SK-N-SH (cell line): ENCODE data around the gene MORN3. TPM values are rescaled to one million over a fixed set of nuclear protein-coding genes. Genes with fewer than 3 reads are reported as not detected.

ENCODE experiments used
- CTCF ChIA-PET: fragments of 300-600, 350-600 bp; formaldehyde crosslinking; extraction: SDS; loops from one replicate; lab custom pipeline; 2021; lab: Yijun Ruan, JAX
- POLR2A ChIA-PET: fragments of 350-600 bp; sonication (Branson Sonifier 250); formaldehyde crosslinking; extraction: SDS; loops from one replicate; lab custom pipeline; 2020; ENCODE audit warnings: antibody characterized with exemption, inconsistent platforms; lab: Yijun Ruan, JAX
- DNase-seq: peaks from one replicate; pipeline ENCODE4 v3.0.0; 2012
- H2AFZ ChIP-seq: fragments of 200-600 bp; sonication (generic); 2 replicates; pipeline ENCODE4 v1.8.1; 2016; ENCODE audit warnings: antibody characterized with exemption, mild to moderate bottlenecking, low read depth
- H3F3A ChIP-seq: fragments of 200-600 bp; sonication (generic); replicated peaks from 2 replicates; pipeline ENCODE3; 2016; ENCODE audit warnings: antibody characterized with exemption, mild to moderate bottlenecking; ENCODE audit not compliant: insufficient read depth
- H3K27ac ChIP-seq, 2 experiments: fragments of 200-500 bp in 1 of 2; fragments of 200-600 bp in 1 of 2; sonication (Bioruptor generic) in 1 of 2; sonication (generic), shearing (Covaris generic) in 1 of 2; 2 replicates each; pipeline versions ENCODE4 v1.5.1 to v1.6.1; 2014 to 2016; ENCODE audit warnings: low read depth in 2 of 2, inconsistent platforms in 1 of 2, low read length in 1 of 2, mild to moderate bottlenecking in 1 of 2, mixed read lengths in 1 of 2
- H3K27me3 ChIP-seq: fragments of 200-600 bp; sonication (generic), shearing (Covaris generic); 2 replicates; pipeline ENCODE4 v1.6.1; 2016; ENCODE audit warnings: mixed run types; ENCODE audit not compliant: insufficient read depth
- H3K36me3 ChIP-seq, 2 experiments: fragments of 200-500 bp in 1 of 2; fragments of 200-600 bp in 1 of 2; sonication (Bioruptor generic) in 1 of 2; sonication (generic) in 1 of 2; replicated peaks in 1 of 2; 2 replicates each; pipeline versions ENCODE3 to v1.5.1; 2014 to 2016; ENCODE audit warnings: low read length in 1 of 2, mild to moderate bottlenecking in 1 of 2; ENCODE audit not compliant: insufficient read depth in 2 of 2, control insufficient read depth in 1 of 2
- H3K4me1 ChIP-seq, 2 experiments: fragments of 200-500 bp in 1 of 2; fragments of 200-600 bp in 1 of 2; sonication (Bioruptor generic) in 1 of 2; sonication (generic), shearing (Covaris generic) in 1 of 2; 2 replicates each; pipeline versions ENCODE4 v1.5.1 to v1.6.1; 2014 to 2016; ENCODE audit warnings: low read depth in 1 of 2, low read length in 1 of 2, mixed run types in 1 of 2; ENCODE audit not compliant: insufficient read depth in 2 of 2, control insufficient read depth in 1 of 2
- H3K4me2 ChIP-seq: fragments of 200-600 bp; sonication (generic), shearing (Covaris generic); 2 replicates; pipeline ENCODE4 v1.6.1; 2017; ENCODE audit warnings: mixed run types
- H3K4me3 ChIP-seq, 2 experiments: fragments of 200-500 bp in 1 of 2; fragments of 200-600 bp in 1 of 2; sonication (Bioruptor generic) in 1 of 2; sonication (generic), shearing (Covaris generic) in 1 of 2; 2 replicates each; pipeline versions ENCODE4 v1.5.1 to v1.8.1; 2014 to 2016; ENCODE audit warnings: low read depth in 2 of 2, inconsistent platforms in 1 of 2, low read length in 1 of 2, mild to moderate bottlenecking in 1 of 2, mixed read lengths in 1 of 2, moderate library complexity in 1 of 2
- H3K79me2 ChIP-seq: fragments of 200-600 bp; sonication (generic); 2 replicates; pipeline ENCODE4 v1.8.1; 2017; ENCODE audit warnings: mild to moderate bottlenecking; ENCODE audit not compliant: insufficient read depth
- H3K9ac ChIP-seq: fragments of 200-600 bp; sonication (generic); 2 replicates; pipeline ENCODE4 v1.6.1; 2017; ENCODE audit warnings: mixed run types
- H3K9me2 ChIP-seq: fragments of 200-600 bp; sonication (generic); 2 replicates; pipeline ENCODE4 v1.6.1; 2017; ENCODE audit warnings: mixed run types
- H3K9me3 ChIP-seq: fragments of 200-600 bp; sonication (generic); 2 replicates; pipeline ENCODE4 v1.6.1; 2017; ENCODE audit warnings: mixed run types, mild to moderate bottlenecking, moderate library complexity
- H4K20me1 ChIP-seq: fragments of 200-600 bp; sonication (generic); 2 replicates; pipeline ENCODE4 v1.6.1; 2017; ENCODE audit warnings: mild to moderate bottlenecking, mixed run types; ENCODE audit not compliant: insufficient read depth
- CTCF ChIP-seq: fragments of 200-600 bp; sonication (generic); IDR thresholded peaks from 2 replicates; pipeline ENCODE4 v1.6.1; 2017; ENCODE audit warnings: antibody characterized with exemption, mild to moderate bottlenecking, moderate library complexity
- EP300 ChIP-seq, 2 experiments: IDR thresholded peaks; 2 replicates each; pipeline versions ENCODE4 v1.4.0 to v1.6.1; 2012; ENCODE audit warnings: borderline replicate concordance in 1 of 2, low read depth in 1 of 2, low read length in 1 of 2
- FOSL2 ChIP-seq: IDR thresholded peaks from 2 replicates; pipeline ENCODE4 v1.4.0; 2012; ENCODE audit warnings: low read depth, mild to moderate bottlenecking, moderate library complexity, borderline replicate concordance
- FOXJ3 ChIP-seq: sonication (generic); formaldehyde crosslinking; IDR thresholded peaks from 2 replicates; pipeline ENCODE4 v1.5.1; 2020; ENCODE audit warnings: mild to moderate bottlenecking, missing genetic modification reagents
- FOXM1 ChIP-seq: IDR thresholded peaks from 2 replicates; pipeline ENCODE4 v1.4.0; 2012; ENCODE audit warnings: low read depth, mild to moderate bottlenecking
- GATA2 ChIP-seq: sonication (generic); formaldehyde crosslinking; IDR thresholded peaks from 2 replicates; pipeline ENCODE4 v1.5.0; 2020; ENCODE audit warnings: mild to moderate bottlenecking, missing genetic modification reagents
- JUND ChIP-seq: IDR thresholded peaks from 2 replicates; pipeline ENCODE4 v1.4.0; 2012
- MAX ChIP-seq: IDR thresholded peaks from 2 replicates; pipeline ENCODE4 v1.4.0; 2012; ENCODE audit warnings: low read depth
- MEF2A ChIP-seq: IDR thresholded peaks from 2 replicates; pipeline ENCODE4 v1.4.0; 2012; ENCODE audit warnings: low read depth, borderline replicate concordance
- MXI1 ChIP-seq: IDR thresholded peaks from 2 replicates; pipeline ENCODE4 v1.6.1; 2012; ENCODE audit warnings: mild to moderate bottlenecking, low read depth, low read length, improper control_type of control experiment
- NFIC ChIP-seq: IDR thresholded peaks from 2 replicates; pipeline ENCODE4 v1.4.0; 2012; ENCODE audit warnings: borderline replicate concordance
- PBX3 ChIP-seq: IDR thresholded peaks from 2 replicates; pipeline ENCODE4; 2012
- POLR2AphosphoS5 ChIP-seq: IDR thresholded peaks from 2 replicates; pipeline ENCODE4 v1.6.1; 2012; ENCODE audit warnings: low read depth, low read length
- RAD21 ChIP-seq: IDR thresholded peaks from 2 replicates; pipeline ENCODE4 v1.6.1; 2012; ENCODE audit warnings: mild to moderate bottlenecking, low read length
- RCOR1 ChIP-seq: fragments of 150-350 bp; IDR thresholded peaks from 2 replicates; pipeline ENCODE4 v1.6.1; 2017; ENCODE audit warnings: antibody characterized with exemption, low read length
- RFX5 ChIP-seq: IDR thresholded peaks from 2 replicates; pipeline ENCODE4 v1.6.1; 2012; ENCODE audit warnings: mild to moderate bottlenecking, improper control_type of control experiment, low read length
- SMC3 ChIP-seq: IDR thresholded peaks from 2 replicates; pipeline ENCODE4 v1.6.1; 2012; ENCODE audit warnings: low read depth, low read length, improper control_type of control experiment
- TAF1 ChIP-seq: IDR thresholded peaks from 2 replicates; pipeline ENCODE4 v1.6.1; 2012; ENCODE audit warnings: low read depth, mild to moderate bottlenecking, low read length, moderate library complexity, borderline replicate concordance
- TEAD4 ChIP-seq: IDR thresholded peaks from 2 replicates; pipeline ENCODE4 v1.4.0; 2012; ENCODE audit warnings: mild to moderate bottlenecking, borderline replicate concordance; ENCODE audit not compliant: insufficient read depth
- USF2 ChIP-seq: fragments of 150-350 bp; IDR thresholded peaks from 2 replicates; pipeline ENCODE4 v1.6.1; 2017; ENCODE audit warnings: antibody characterized with exemption, low read length, low read depth, borderline replicate concordance
- YY1 ChIP-seq: IDR thresholded peaks from 2 replicates; pipeline ENCODE4 v1.4.0; 2012; ENCODE audit warnings: low read depth, mild to moderate bottlenecking
- ZBTB33 ChIP-seq: IDR thresholded peaks from 2 replicates; pipeline ENCODE4 v1.4.0; 2012; ENCODE audit warnings: low read depth, borderline replicate concordance
- WGBS: methylation state at CpG from one replicate; pipeline ENCODE4 v1.1.6; 2017; ENCODE audit warnings: low lambda C conversion rate; 5-methylcytosine and 5-hydroxymethylcytosine counted together
- polyA plus RNA-seq, 3 experiments: library from polyadenylated mRNA; depleted of rRNA; stranded (reverse); fragments of >200 nt; gene quantifications; 2 replicates each; pipeline ENCODE4 v1.2.3, GENCODE V29; 2012

MORN3 gene
- polyA plus RNA-seq, 1 of the 3 experiments (the other 2 are of a cell fraction) = 2.7 TPM

- TF ChIP-seq ZBTB33 = no peak
- no peak for TF ChIP-seq GATA2
- TF ChIP-seq, all 33 proteins: peak for 0
Observed at GRCh38 chr12:121628037-121628436, 41.4 kb downstream of the MORN3 start (continued).

- Histone ChIP-seq H4K20me1 (no peaks in the 10 kb centered on the region), H3K27me3 (no peaks in the 10 kb centered on the region), H3K4me1 (peaks cover 16 to 23% of the 10 kb centered on the region in 2 experiments; a peak in 3 of 4 replicates), H2AFZ (peak overlapping the region; percentile 85), H3K9me3 (no peaks in the 10 kb centered on the region), H3K4me2 (peak overlapping the region; percentile 92), H3K36me3 (no peaks in the 10 kb centered on the region), H3K27ac (peak overlapping the region; percentile 75 to 77), H3K9me2 (no peaks in the 10 kb centered on the region), H3K4me3 (peak overlapping the region; percentile 63 to 82), H3K79me2 (peaks cover 48% of the 10 kb centered on the region), H3K9ac (peak overlapping the region; percentile 69; the same call in 1 of the 2 replicates), H3F3A (peaks cover 9% of the 10 kb centered on the region)
- DNase-seq = peak; percentile 84
- ChIA-PET POLR2A (interaction anchor here (1.0 to 1.7 kb wide), 3 partner anchors 11 to 47 kb away, joined by 4 read pairs; partner anchors contain the start of gene KDM2B), CTCF (interaction anchor here (0.7 to 5.9 kb wide), 24 partner anchors 8 to 184 kb away, joined by 3 to 86 read pairs (median 3); partner anchors contain the start of gene KDM2B)
- WGBS = 4% methylated on average over 12 of the region's 53 CpGs
- TF ChIP-seq GATA2 (no peak), YY1 (0 out of 2 replicates have a peak, but pooled peaks have one; percentile 22), FOXM1 (no peak), SMC3 (no peak), ZBTB33 (no peak), MAX (0 out of 2 replicates have a peak, but pooled peaks have one; percentile 47), NFIC (no peak), CTCF (peak; percentile 12; the same call in 1 of the 2 replicates), PBX3 (no peak), RCOR1 (no peak), POLR2AphosphoS5 (no peak), RAD21 (no peak), USF2 (no peak), FOXJ3 (CRISPR knock-in tag) (no peak), MXI1 (peak; percentile 71), MEF2A (no peak), FOSL2 (no peak), RFX5 (no peak), TAF1 (0 out of 2 replicates have a peak, but pooled peaks have one; percentile 24), TEAD4 (no peak), JUND (no peak), EP300 (IDR thresholded peaks at IDR 0.05; ENCODE audit: borderline replicate concordance in 1 of 2, low read depth in 1 of 2, low read length in 1 of 2) (no peak)
Observed at GRCh38 chr12:121626853-121627640, 42.4 kb downstream of the MORN3 start.
